Measurements from ENCODE around the gene LEPR. TPM values are rescaled to one million over a fixed set of nuclear protein-coding genes. Genes with fewer than 3 reads are reported as not detected.

The LEPR gene
- total and polyA plus RNA-seq, 2 donors (not counting 3 experiments of a cell fraction or from before 2014, with no cell fraction given): 11.1 to 18.7 TPM

- Histone ChIP-seq H3K27ac (ENCODE audit: insufficient read depth, low read depth, low read length) (peak overlapping the region; percentile 97), H3K9me1 (replicated peaks; ENCODE audit: control insufficient read depth, extremely low read depth, insufficient read depth, low read length) (no peaks in the 10 kb centered on the region), H3K9ac (replicated peaks; ENCODE audit: extremely low read depth, insufficient read depth, low read length) (peak overlapping the region; percentile 87), H2AFZ (ENCODE audit: low read depth, low read length) (no peak overlapping the region), H3K36me3 (ENCODE audit: control insufficient read depth in 2 of 2, extremely low read depth in 1 of 2, insufficient read depth in 2 of 2, low read length in 2 of 2) (peaks cover 2 to 24% of the 10 kb centered on the region in 2 experiments), H3K27me3 (ENCODE audit: control insufficient read depth in 2 of 2, insufficient read depth in 2 of 2, low read length in 2 of 2) (no peaks in the 10 kb centered on the region), H3K79me2 (ENCODE audit: control insufficient read depth, insufficient read depth, low read length) (peaks cover 30% of the 10 kb centered on the region), H3K9me3 (replicated peaks; ENCODE audit: control insufficient read depth, insufficient read depth, low read length) (no peaks in the 10 kb centered on the region), H3K4me1 (ENCODE audit: control insufficient read depth, extremely low read depth, insufficient read depth, low read length) (peaks cover 55% of the 10 kb centered on the region), H3K4me3 (replicated peaks in 1 of 3; ENCODE audit: insufficient read depth in 1 of 3, low read depth in 1 of 3, low read length in 3 of 3) (no peak overlapping the region), H4K20me1 (replicated peaks; ENCODE audit: control insufficient read depth, extremely low read depth, insufficient read depth, low read length) (no peaks in the 10 kb centered on the region), H3K4me2 (ENCODE audit: insufficient read depth, low read length) (peak overlapping the region; percentile 60)
- BruUV-seq (replicated peaks): no TSS peak
- FAIRE-seq (no peak), DNase-seq (ENCODE audit: low read depth, low spot score) (no peak)
- CTCF ChIA-PET: interaction anchor here (1.3 to 7.7 kb wide), 3 partner anchors 20 to 258 kb away, joined by 3 to 104 read pairs (median 5); no protein-coding TSS in a partner anchor
- TF ChIP-seq EZH2 (IDR thresholded peaks at IDR 0.05; ENCODE audit: borderline replicate concordance, low read depth, low read length, severe bottlenecking): no peak
- no peak for TF ChIP-seq JUN (IDR thresholded peaks at IDR 0.05; ENCODE audit: borderline replicate concordance, insufficient read depth, insufficient read length, low read depth)
- TF ChIP-seq MAX (IDR thresholded peaks at IDR 0.05; ENCODE audit: insufficient read depth, insufficient read length): no peak
- TF ChIP-seq MYC (IDR thresholded peaks at IDR 0.05; ENCODE audit: low read depth, low read length): no peak
- no peak for TF ChIP-seq POLR2A (IDR thresholded peaks at IDR 0.05; ENCODE audit: low read depth, low read length)
- no peak for TF ChIP-seq POLR2AphosphoS5 (IDR thresholded peaks at IDR 0.05; ENCODE audit: insufficient read depth, low read depth, low read length)
- TF ChIP-seq FOS (IDR thresholded peaks at IDR 0.05; ENCODE audit: borderline replicate concordance, insufficient read depth, low read length): no peak
- TF ChIP-seq CTCF (IDR thresholded peaks at IDR 0.05; ENCODE audit: extremely low read depth in 1 of 2, insufficient read depth in 1 of 2, low read depth in 1 of 2, low read length in 2 of 2): no peak
- no peak for TF ChIP-seq GATA2 (IDR thresholded peaks at IDR 0.05; ENCODE audit: insufficient read depth, insufficient read length, low read depth, low read length)
- intact Hi-C loops (cut with micrococcal nuclease) (loop anchor here (1.0 to 10.0 kb wide), 4 partner anchors 98 to 1136 kb away; partner anchors contain the start of gene PDE4B), dilution Hi-C loops (cut with MboI; ENCODE audit: extremely low pct_ligation_motif_present, low sequenced_read_pairs) (no loop called here)
- POLR2A ChIA-PET: interaction anchor here (1.8 kb wide), 1 partner anchor 9 kb away, joined by 6 read pairs; the partner anchor contains the start of genes LEPR and LEPROT
Measured at GRCh38 chr1:65429078-65429477, 8.6 kb downstream of the LEPR start.
